Stomach smooth muscle (tissue), 2 donors: Measurements from ENCODE around the gene CYP21A2.
"Not testable (repeated sequence)": the region's sequence is repeated elsewhere in the genome, so short reads cannot be mapped to it uniquely, and the experiment has no call there.

ENCODE experiments used
- H3K27ac ChIP-seq: one replicate; pipeline ENCODE4 v1.7.0; 2013; ENCODE audit warnings: mild to moderate bottlenecking, low read length, inconsistent platforms
- H3K27me3 ChIP-seq, 2 donors: one replicate each; pipeline ENCODE4 v1.7.0; 2013; ENCODE audit warnings: low read length in 2 of 2; ENCODE audit not compliant: insufficient read depth in 2 of 2, control insufficient read depth in 1 of 2
- H3K36me3 ChIP-seq, 2 donors: one replicate each; pipeline ENCODE4 v1.7.0; 2013; ENCODE audit warnings: low read length in 2 of 2; ENCODE audit not compliant: control insufficient read depth in 2 of 2, insufficient read depth in 2 of 2
- H3K4me1 ChIP-seq: one replicate; pipeline ENCODE4 v1.7.0; 2013; ENCODE audit warnings: low read length; ENCODE audit not compliant: control insufficient read depth, insufficient read depth
- H3K4me3 ChIP-seq, 2 donors: one replicate each; pipeline ENCODE4 v1.7.0; 2013; ENCODE audit warnings: low read length in 2 of 2
- H3K9ac ChIP-seq, 2 donors: one replicate each; pipeline ENCODE4 v1.7.0; 2013; ENCODE audit warnings: low read length in 2 of 2, mild to moderate bottlenecking in 1 of 2
- H3K9me3 ChIP-seq, 2 donors: one replicate each; pipeline ENCODE4 v1.7.0; 2013; ENCODE audit warnings: low read length in 2 of 2; ENCODE audit not compliant: control insufficient read depth in 2 of 2
- donor health status: healthy.
- donor health status: Pancreatic carcinoma.

CYP21A2 gene

GRCh38 chr6:32035283-32036013, 2.8 kb upstream of the CYP21A2 start:
- not testable (repeated sequence) for H3K27ac ChIP-seq, H3K27me3 ChIP-seq, H3K36me3 ChIP-seq, H3K9me3 ChIP-seq, H3K4me3 ChIP-seq, H3K4me1 ChIP-seq, H3K9ac ChIP-seq

- H3K27me3 ChIP-seq, H3K4me1 ChIP-seq, H3K4me3 ChIP-seq, H3K9ac ChIP-seq, H3K36me3 ChIP-seq, H3K9me3 ChIP-seq, H3K27ac ChIP-seq: not testable (repeated sequence)
These were observed 1.1 kb upstream of the CYP21A2 start for GRCh38 chr6:32037136-32037535.

- not testable (repeated sequence) for H3K27ac ChIP-seq, H3K27me3 ChIP-seq, H3K9me3 ChIP-seq, H3K9ac ChIP-seq, H3K4me1 ChIP-seq, H3K36me3 ChIP-seq, H3K4me3 ChIP-seq
These were observed 663 bp downstream of the CYP21A2 start for GRCh38 chr6:32038878-32039277.

- not testable (repeated sequence) for H3K4me3 ChIP-seq, H3K36me3 ChIP-seq, H3K9me3 ChIP-seq, H3K9ac ChIP-seq, H3K27ac ChIP-seq, H3K27me3 ChIP-seq, H3K4me1 ChIP-seq
These were observed 1.4 kb downstream of the CYP21A2 start for GRCh38 chr6:32039321-32040274.

GRCh38 chr6:32040299-32041049, 2.3 kb downstream of the CYP21A2 start:
- H3K9ac ChIP-seq, H3K4me3 ChIP-seq, H3K27ac ChIP-seq, H3K36me3 ChIP-seq, H3K9me3 ChIP-seq, H3K27me3 ChIP-seq, H3K4me1 ChIP-seq: not testable (repeated sequence)

- H3K36me3 ChIP-seq, H3K9ac ChIP-seq, H3K27ac ChIP-seq, H3K27me3 ChIP-seq, H3K4me3 ChIP-seq, H3K4me1 ChIP-seq, H3K9me3 ChIP-seq: not testable (repeated sequence)
These were observed 2.8 kb downstream of the CYP21A2 start for GRCh38 chr6:32041050-32041321.

GRCh38 chr6:32041385-32041784, 3.2 kb downstream of the CYP21A2 start:
- not testable (repeated sequence) for H3K27ac ChIP-seq, H3K9me3 ChIP-seq, H3K9ac ChIP-seq, H3K27me3 ChIP-seq, H3K36me3 ChIP-seq, H3K4me1 ChIP-seq, H3K4me3 ChIP-seq

- not testable (repeated sequence) for H3K27me3 ChIP-seq, H3K4me3 ChIP-seq, H3K36me3 ChIP-seq, H3K27ac ChIP-seq, H3K9ac ChIP-seq, H3K9me3 ChIP-seq
- peaks cover 12% of the 10 kb centered on the region for H3K4me1 ChIP-seq
These were observed 4.1 kb downstream of the CYP21A2 start for GRCh38 chr6:32042276-32042675.

GRCh38 chr6:32043589-32044380, 5.6 kb downstream of the CYP21A2 start:
- not testable (repeated sequence) for H3K9ac ChIP-seq, H3K4me3 ChIP-seq, H3K27me3 ChIP-seq, H3K27ac ChIP-seq, H3K9me3 ChIP-seq, H3K36me3 ChIP-seq
- peaks cover 27% of the 10 kb centered on the region for H3K4me1 ChIP-seq

GRCh38 chr6:32044916-32045315, 6.7 kb downstream of the CYP21A2 start:
- not testable (repeated sequence) for H3K27ac ChIP-seq, H3K4me3 ChIP-seq, H3K9me3 ChIP-seq, H3K9ac ChIP-seq, H3K36me3 ChIP-seq, H3K27me3 ChIP-seq
- H3K4me1 ChIP-seq: peaks cover 27% of the 10 kb centered on the region
